H9 (cell line): ENCODE results near the gene SCCPDH. TPM values are rescaled to one million over a fixed set of nuclear protein-coding genes. Genes with fewer than 3 reads are reported as not detected.

Experiments used
- DNase-seq: peaks from one replicate; pipeline ENCODE4 v3.0.0-alpha.2; 2017
- H2AFZ ChIP-seq: one replicate; pipeline ENCODE4 v1.6.1; 2013; ENCODE audit warnings: mild to moderate bottlenecking, low read length, control low read depth, moderate library complexity
- H2AK5ac ChIP-seq: 2 replicates; pipeline ENCODE4 v1.6.1; 2013; ENCODE audit warnings: low read length, control low read depth, mixed read lengths; ENCODE audit not compliant: insufficient read length
- H2BK120ac ChIP-seq: one replicate; pipeline ENCODE4 v1.6.1; 2013; ENCODE audit warnings: low read depth, mild to moderate bottlenecking, low read length, control low read depth, inconsistent platforms; ENCODE audit not compliant: poor library complexity, severe bottlenecking
- H2BK12ac ChIP-seq: 2 replicates; pipeline ENCODE4 v1.6.1; 2013; ENCODE audit warnings: low read length, control low read depth, mixed read lengths, low read depth; ENCODE audit not compliant: insufficient read length
- H2BK15ac ChIP-seq: 2 replicates; pipeline ENCODE4 v1.6.1; 2013; ENCODE audit warnings: low read depth, low read length, control low read depth
- H2BK20ac ChIP-seq: one replicate; pipeline ENCODE4 v1.6.1; 2013; ENCODE audit warnings: low read depth, mild to moderate bottlenecking, low read length, control low read depth, inconsistent platforms; ENCODE audit not compliant: poor library complexity, severe bottlenecking
- H2BK5ac ChIP-seq: 2 replicates; pipeline ENCODE4 v1.6.1; 2013; ENCODE audit warnings: low read length, control low read depth, mixed read lengths; ENCODE audit not compliant: insufficient read length
- H3K14ac ChIP-seq: 2 replicates; pipeline ENCODE4 v1.6.1; 2013; ENCODE audit warnings: low read length, control low read depth; ENCODE audit not compliant: insufficient read depth
- H3K18ac ChIP-seq: 2 replicates; pipeline ENCODE4 v1.6.1; 2013; ENCODE audit warnings: low read depth, mild to moderate bottlenecking, mixed read lengths, low read length, control low read depth; ENCODE audit not compliant: insufficient read length
- H3K23ac ChIP-seq: 2 replicates; pipeline ENCODE4 v1.6.1; 2013; ENCODE audit warnings: low read length, control low read depth, mixed read lengths, low read depth; ENCODE audit not compliant: insufficient read length
- H3K23me2 ChIP-seq: 2 replicates; pipeline ENCODE4 v1.6.1; 2013; ENCODE audit warnings: low read depth, mild to moderate bottlenecking, mixed read lengths, low read length, control low read depth; ENCODE audit not compliant: insufficient read length, poor library complexity, severe bottlenecking
- H3K27ac ChIP-seq: 2 replicates; pipeline ENCODE4 v1.5.1; 2013; ENCODE audit warnings: low read length, control low read depth, mixed read lengths, low read depth; ENCODE audit not compliant: insufficient read length
- H3K27me3 ChIP-seq: 2 replicates; pipeline ENCODE4 v1.6.1; 2013; ENCODE audit warnings: low read length, control low read depth, inconsistent platforms; ENCODE audit not compliant: insufficient read depth
- H3K4ac ChIP-seq: 2 replicates; pipeline ENCODE4 v1.6.1; 2013; ENCODE audit warnings: low read depth, mild to moderate bottlenecking, control low read depth, inconsistent platforms, low read length, moderate library complexity
- H3K4me1 ChIP-seq: 2 replicates; pipeline ENCODE4 v1.6.1; 2013; ENCODE audit warnings: low read length, control low read depth, inconsistent platforms; ENCODE audit not compliant: insufficient read depth
- H3K4me2 ChIP-seq: 2 replicates; pipeline ENCODE4 v1.6.1; 2013; ENCODE audit warnings: low read length, control low read depth, mixed read lengths; ENCODE audit not compliant: insufficient read length, insufficient read depth
- H3K56ac ChIP-seq: 2 replicates; pipeline ENCODE4 v1.6.1; 2013; ENCODE audit warnings: low read depth, mild to moderate bottlenecking, mixed read lengths, low read length, control low read depth; ENCODE audit not compliant: insufficient read length
- H3K79me1 ChIP-seq: 2 replicates; pipeline ENCODE4 v1.6.1; 2013; ENCODE audit warnings: low read depth, mild to moderate bottlenecking, moderate library complexity, low read length, control low read depth, inconsistent platforms; ENCODE audit not compliant: insufficient read depth, poor library complexity, severe bottlenecking
- H3K79me2 ChIP-seq: 2 replicates; pipeline ENCODE4 v1.6.1; 2013; ENCODE audit warnings: low read length, control low read depth, inconsistent platforms; ENCODE audit not compliant: insufficient read depth
- H3K9ac ChIP-seq: 2 replicates; pipeline ENCODE4 v1.6.1; 2013; ENCODE audit warnings: low read length, control low read depth, mixed read lengths; ENCODE audit not compliant: insufficient read length; ENCODE audit errors: extremely low read depth
- H3K9me3 ChIP-seq: one replicate; pipeline ENCODE4 v1.6.1; 2013; ENCODE audit warnings: low read depth, low read length, inconsistent platforms; ENCODE audit not compliant: control insufficient read depth
- H3T11ph ChIP-seq: one replicate; pipeline ENCODE4 v1.6.1; 2013; ENCODE audit warnings: mild to moderate bottlenecking, low read length, control low read depth, inconsistent platforms
- H4K20me1 ChIP-seq: one replicate; pipeline ENCODE4 v1.6.1; 2013; ENCODE audit not compliant: control insufficient read depth, insufficient read length, insufficient read depth
- H4K5ac ChIP-seq: 2 replicates; pipeline ENCODE4 v1.6.1; 2013; ENCODE audit warnings: low read depth, mild to moderate bottlenecking, mixed read lengths, low read length, control low read depth; ENCODE audit not compliant: insufficient read length
- H4K8ac ChIP-seq: replicated peaks from 2 replicates; pipeline ENCODE4 v1.6.1; 2013; ENCODE audit warnings: low read length, control low read depth, mixed read lengths, low read depth; ENCODE audit not compliant: insufficient read length
- H4K91ac ChIP-seq: 2 replicates; pipeline ENCODE4 v1.6.1; 2013; ENCODE audit warnings: low read depth, mild to moderate bottlenecking, moderate library complexity, mixed read lengths, low read length, control low read depth; ENCODE audit not compliant: insufficient read length
- H3K27ac Mint-ChIP-seq, 3 experiments: 2 replicates in 2 of 3; 3 replicates in 1 of 3; pipeline ENCODE4 v1.8.0; 2020 to 2021; ENCODE audit warnings: mixed read lengths in 3 of 3, mild to moderate bottlenecking in 1 of 3, moderate library complexity in 1 of 3
- H3K27me3 Mint-ChIP-seq: 2 replicates; pipeline ENCODE4 v1.8.0; 2021; ENCODE audit warnings: low read depth, mild to moderate bottlenecking, moderate library complexity, mixed read lengths
- H3K36me3 Mint-ChIP-seq, 3 experiments: 2 replicates in 2 of 3; 3 replicates in 1 of 3; pipeline ENCODE4 v1.8.0; 2020 to 2021; ENCODE audit warnings: low read depth in 3 of 3, mixed read lengths in 3 of 3; ENCODE audit not compliant: insufficient read depth in 1 of 3
- H3K4me1 Mint-ChIP-seq, 2 experiments: 2 replicates each; pipeline ENCODE4 v1.8.0; 2020; ENCODE audit warnings: mixed read lengths in 2 of 2
- H3K4me3 Mint-ChIP-seq, 2 experiments: 2 replicates in 1 of 2; 3 replicates in 1 of 2; pipeline ENCODE4 v1.8.0; 2020 to 2021; ENCODE audit warnings: mild to moderate bottlenecking in 2 of 2, mixed read lengths in 2 of 2, moderate library complexity in 1 of 2
- H3K9me3 Mint-ChIP-seq, 2 experiments: 2 replicates in 1 of 2; 3 replicates in 1 of 2; pipeline ENCODE4 v1.8.0; 2020; ENCODE audit warnings: mild to moderate bottlenecking in 2 of 2, mixed read lengths in 2 of 2, moderate library complexity in 1 of 2
- CTCF ChIP-seq: fragments of 200-600 bp; sonication (generic); conservative IDR thresholded peaks from 3 replicates; pipeline ENCODE4 v1.8.0; 2021; ENCODE audit warnings: antibody characterized with exemption, mild to moderate bottlenecking
- WGBS: extraction: QIAGEN DNeasy Blood & Tissue Kit; methylation state at CpG from one replicate; pipeline ENCODE4 v1.1.7; 2013; ENCODE audit warnings: missing lambda C conversion rate, low lambda C conversion rate, mixed read lengths; ENCODE audit not compliant: insufficient read length; ENCODE audit errors: extremely low coverage; 5-methylcytosine and 5-hydroxymethylcytosine counted together
- total RNA-seq: library from RNA; stranded (reverse); gene quantifications from 2 replicates; pipeline ENCODE4 v1.2.1, GENCODE V29; 2021

SCCPDH gene
- total RNA-seq, 1 experiment from 2014 or later: 20.7 TPM

GRCh38 chr1:246734866-246735265 lies 10.7 kb downstream of the SCCPDH start:
- H3K27ac ChIP-seq: no peak overlapping the region
- no peak overlapping the region for H4K5ac ChIP-seq
- Mint-ChIP-seq H3K4me1 (no peaks in the 10 kb centered on the region), H3K9me3 (peaks cover 0 to 7% of the 10 kb centered on the region in 2 experiments; a peak in 4 of 5 replicates), H3K4me3 (no peak overlapping the region), H3K27me3 (no peaks in the 10 kb centered on the region), H3K27ac (no peak overlapping the region), H3K36me3 (peaks cover 31 to 49% (median 48%) of the 10 kb centered on the region in 3 experiments)
- no peak overlapping the region for H2BK12ac ChIP-seq
- H2BK5ac ChIP-seq: no peak overlapping the region
- no peak overlapping the region for H3K4ac ChIP-seq
- H4K20me1 ChIP-seq: no peaks in the 10 kb centered on the region
- H4K8ac ChIP-seq: no peak overlapping the region
- no peaks in the 10 kb centered on the region for H3K9me3 ChIP-seq
- no peak overlapping the region for H3T11ph ChIP-seq
- no peak overlapping the region for H2AFZ ChIP-seq
- no peak overlapping the region for H4K91ac ChIP-seq
- no peak for DNase-seq
- H3K56ac ChIP-seq: no peak overlapping the region
- no peaks in the 10 kb centered on the region for H3K27me3 ChIP-seq
- no peak overlapping the region for H3K9ac ChIP-seq
- H3K79me1 ChIP-seq: no peaks in the 10 kb centered on the region
- TF ChIP-seq CTCF: no peak
- H3K4me2 ChIP-seq: no peak overlapping the region
- no CpG with 5 or more reads among the region's 2 CpGs for WGBS
- H2AK5ac ChIP-seq: no peak overlapping the region
- no peaks in the 10 kb centered on the region for H3K23me2 ChIP-seq
- no peak overlapping the region for H2BK120ac ChIP-seq
- no peaks in the 10 kb centered on the region for H3K79me2 ChIP-seq
- H3K18ac ChIP-seq: no peak overlapping the region
- no peaks in the 10 kb centered on the region for H3K4me1 ChIP-seq
- H2BK15ac ChIP-seq: no peak overlapping the region
- no peak overlapping the region for H3K14ac ChIP-seq
- H2BK20ac ChIP-seq: no peak overlapping the region
- no peak overlapping the region for H3K23ac ChIP-seq
